Urinary bladder (tissue), 4 donors: Measurements from ENCODE around the gene POLR3E. TPM values are rescaled to one million over a fixed set of nuclear protein-coding genes. Genes with fewer than 3 reads are reported as not detected.
"Not testable (repeated sequence)": the region's sequence is repeated elsewhere in the genome, so short reads cannot be mapped to it uniquely, and the experiment has no call there.

Experiments used
- DNase-seq: peaks from one replicate; pipeline ENCODE4 v3.0.0-alpha.2; 2015; ENCODE audit errors: extremely low spot score
- H3K27ac ChIP-seq: one replicate; pipeline ENCODE4 v1.5.1; 2013; ENCODE audit warnings: low read depth, mild to moderate bottlenecking, moderate library complexity
- H3K36me3 ChIP-seq: one replicate; pipeline ENCODE4 v1.6.1; 2013; ENCODE audit warnings: mild to moderate bottlenecking, moderate library complexity; ENCODE audit not compliant: insufficient read depth
- H3K4me1 ChIP-seq: one replicate; pipeline ENCODE4 v1.6.1; 2013; ENCODE audit warnings: mild to moderate bottlenecking, moderate library complexity; ENCODE audit not compliant: insufficient read depth
- H3K4me3 ChIP-seq: one replicate; pipeline ENCODE4 v1.5.1; 2013; ENCODE audit warnings: low read depth, low read length
- WGBS: extraction: QIAGEN DNeasy Blood & Tissue Kit; methylation state at CpG from one replicate; pipeline ENCODE4 v1.1.7; 2013; 5-methylcytosine and 5-hydroxymethylcytosine counted together
- polyA plus RNA-seq: library from polyadenylated mRNA; stranded (reverse); fragments of 200-250 nt; gene quantifications from one replicate; pipeline ENCODE4 v1.2.3, GENCODE V29; 2013
- total RNA-seq: library from RNA; depleted of rRNA; stranded (reverse); fragments of >200 nt; gene quantifications from one replicate; pipeline ENCODE4 v1.2.3, GENCODE V29; 2014
- donor health status: healthy with polysubstance abuse.
- donor health status: healthy.

Gene POLR3E
- total and polyA plus RNA-seq, 2 donors, result 26.2 to 31.9 TPM

- 46% methylated on average over 1 of the region's 1 CpG for WGBS
- no peak overlapping the region for H3K27ac ChIP-seq
- H3K36me3 ChIP-seq, result no peaks in the 10 kb centered on the region
- DNase-seq, result no peak
- H3K4me1 ChIP-seq, result peaks cover 1% of the 10 kb centered on the region
- H3K4me3 ChIP-seq, result no peak overlapping the region
Measured at GRCh38 chr16:22357635-22357971, 60.4 kb downstream of the POLR3E start.

GRCh38 chr16:22358000-22358399 is 60.8 kb downstream of the POLR3E start:
- Histone ChIP-seq H3K27ac (no peak overlapping the region), H3K4me1 (peaks cover 1% of the 10 kb centered on the region), H3K36me3 (no peaks in the 10 kb centered on the region), H3K4me3 (no peak overlapping the region)
- no peak for DNase-seq
- 79% methylated on average over 1 of the region's 1 CpG for WGBS

- Histone ChIP-seq H3K4me1 (no peaks in the 10 kb centered on the region), H3K4me3 (no peak overlapping the region), H3K36me3 (peaks cover 3% of the 10 kb centered on the region), H3K27ac (no peak overlapping the region)
- DNase-seq, result no peak
Measured at GRCh38 chr16:22359679-22360078, 62.5 kb downstream of the POLR3E start.

- no peak overlapping the region for H3K27ac ChIP-seq
- H3K4me3 ChIP-seq, result no peak overlapping the region
- DNase-seq, result no peak
- peaks cover 3% of the 10 kb centered on the region for H3K36me3 ChIP-seq
- 64% methylated on average over 8 of the region's 8 CpGs for WGBS
- H3K4me1 ChIP-seq, result no peaks in the 10 kb centered on the region
Measured at GRCh38 chr16:22360963-22361659, 63.9 kb downstream of the POLR3E start.

- WGBS, result 90% methylated on average over 2 of the region's 2 CpGs
- H3K36me3 ChIP-seq, result peaks cover 3% of the 10 kb centered on the region
- no peak for DNase-seq
- no peaks in the 10 kb centered on the region for H3K4me1 ChIP-seq
- H3K4me3 ChIP-seq, result no peak overlapping the region
- no peak overlapping the region for H3K27ac ChIP-seq
Measured at GRCh38 chr16:22364241-22364640, 67.0 kb downstream of the POLR3E start.

GRCh38 chr16:22366371-22366770 is 69.2 kb downstream of the POLR3E start:
- Histone ChIP-seq H3K4me1 (peaks cover 2% of the 10 kb centered on the region), H3K4me3 (no peak overlapping the region), H3K36me3 (peaks cover 3% of the 10 kb centered on the region), H3K27ac (no peak overlapping the region)
- WGBS, result 100% methylated on average over 2 of the region's 2 CpGs
- no peak for DNase-seq

GRCh38 chr16:22366889-22367288 is 69.7 kb downstream of the POLR3E start:
- Histone ChIP-seq H3K4me3 (no peak overlapping the region), H3K4me1 (peaks cover 2% of the 10 kb centered on the region), H3K27ac (no peak overlapping the region), H3K36me3 (peaks cover 3% of the 10 kb centered on the region)
- 92% methylated on average over 3 of the region's 3 CpGs for WGBS
- DNase-seq, result no peak

- 93% methylated on average over 8 of the region's 8 CpGs for WGBS
- H3K4me3 ChIP-seq, H3K36me3 ChIP-seq, H3K4me1 ChIP-seq, DNase-seq, H3K27ac ChIP-seq: not testable (repeated sequence)
Measured at GRCh38 chr16:22368200-22368826, 71.1 kb downstream of the POLR3E start.

GRCh38 chr16:22369221-22369811 is 72.1 kb downstream of the POLR3E start:
- Histone ChIP-seq H3K36me3 (no peaks in the 10 kb centered on the region), H3K4me3 (no peak overlapping the region), H3K27ac (no peak overlapping the region), H3K4me1 (peaks cover 3% of the 10 kb centered on the region)
- WGBS, result 35% methylated on average over 3 of the region's 3 CpGs
- DNase-seq, result peak; percentile 36

- Histone ChIP-seq H3K36me3 (no peaks in the 10 kb centered on the region), H3K4me3 (no peak overlapping the region), H3K4me1 (peaks cover 3% of the 10 kb centered on the region), H3K27ac (peak overlapping the region; percentile 52)
- no peak for DNase-seq
- 46% methylated on average over 2 of the region's 2 CpGs for WGBS
Measured at GRCh38 chr16:22370038-22370820, 73.0 kb downstream of the POLR3E start.

- no peak for DNase-seq
- WGBS, result 30% methylated on average over 14 of the region's 14 CpGs
- peak overlapping the region; percentile 90 for H3K4me3 ChIP-seq
- H3K36me3 ChIP-seq, result no peaks in the 10 kb centered on the region
- peaks cover 3% of the 10 kb centered on the region for H3K4me1 ChIP-seq
- H3K27ac ChIP-seq, result peak overlapping the region; percentile 41
Measured at GRCh38 chr16:22372882-22373661, 75.9 kb downstream of the POLR3E start.

- WGBS, result under 1% methylated on average over 51 of the region's 51 CpGs
- Histone ChIP-seq H3K27ac (peak overlapping the region; percentile 94), H3K36me3 (no peaks in the 10 kb centered on the region), H3K4me3 (peak overlapping the region; percentile 90), H3K4me1 (peaks cover 3% of the 10 kb centered on the region)
- DNase-seq, result no peak
Measured at GRCh38 chr16:22373662-22374310, 76.6 kb downstream of the POLR3E start.
